IPS-18a (cell line): Measurements from ENCODE around the gene KCNN2.

Experiments used
- H3K27ac ChIP-seq: one replicate; pipeline ENCODE4 v1.5.1; 2013; ENCODE audit warnings: low read length
- H3K27me3 ChIP-seq: one replicate; pipeline ENCODE4 v1.6.1; 2013; ENCODE audit warnings: mild to moderate bottlenecking, low read length; ENCODE audit not compliant: control insufficient read depth, insufficient read depth
- H3K36me3 ChIP-seq: one replicate; pipeline ENCODE4 v1.6.1; 2013; ENCODE audit warnings: low read depth, low read length; ENCODE audit not compliant: control insufficient read depth
- H3K4me1 ChIP-seq: one replicate; pipeline ENCODE4 v1.6.1; 2013; ENCODE audit warnings: low read depth, low read length; ENCODE audit not compliant: control insufficient read depth
- H3K4me3 ChIP-seq: one replicate; pipeline ENCODE4 v1.5.1; 2013; ENCODE audit warnings: low read length
- H3K9ac ChIP-seq: one replicate; pipeline ENCODE4 v1.6.1; 2013; ENCODE audit warnings: mild to moderate bottlenecking, low read length, moderate library complexity
- H3K9me3 ChIP-seq: one replicate; pipeline ENCODE4 v1.6.1; 2013; ENCODE audit warnings: low read depth, low read length; ENCODE audit not compliant: control insufficient read depth

Gene KCNN2

DNA sequence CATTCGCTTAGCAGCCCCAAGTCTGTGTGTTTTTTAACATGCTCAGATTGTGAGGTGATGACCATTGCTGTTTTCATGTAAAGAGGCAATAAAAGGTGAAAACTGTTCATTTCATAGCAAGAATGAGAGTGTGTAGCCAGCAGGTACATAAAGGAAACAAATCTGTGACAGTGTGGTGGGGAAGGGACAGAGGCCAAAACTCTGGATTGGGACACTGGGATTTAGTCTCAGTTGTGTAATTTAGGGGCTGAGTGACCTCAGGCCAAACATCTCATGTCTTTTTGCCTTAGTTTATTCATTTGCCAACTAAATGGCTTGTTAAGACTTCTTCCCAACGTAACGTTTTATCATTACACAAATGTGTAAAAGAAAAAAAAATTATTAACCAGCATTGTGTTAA lies 47.0 kb downstream of the KCNN2 start:
- H3K27me3 ChIP-seq = no peaks in the 10 kb centered on the region
- no peaks in the 10 kb centered on the region for H3K36me3 ChIP-seq
- H3K9me3 ChIP-seq = no peaks in the 10 kb centered on the region
- H3K27ac ChIP-seq = no peak overlapping the region
- H3K4me3 ChIP-seq = no peak overlapping the region
- H3K4me1 ChIP-seq = peaks cover 21% of the 10 kb centered on the region
- H3K9ac ChIP-seq = no peak overlapping the region

DNA sequence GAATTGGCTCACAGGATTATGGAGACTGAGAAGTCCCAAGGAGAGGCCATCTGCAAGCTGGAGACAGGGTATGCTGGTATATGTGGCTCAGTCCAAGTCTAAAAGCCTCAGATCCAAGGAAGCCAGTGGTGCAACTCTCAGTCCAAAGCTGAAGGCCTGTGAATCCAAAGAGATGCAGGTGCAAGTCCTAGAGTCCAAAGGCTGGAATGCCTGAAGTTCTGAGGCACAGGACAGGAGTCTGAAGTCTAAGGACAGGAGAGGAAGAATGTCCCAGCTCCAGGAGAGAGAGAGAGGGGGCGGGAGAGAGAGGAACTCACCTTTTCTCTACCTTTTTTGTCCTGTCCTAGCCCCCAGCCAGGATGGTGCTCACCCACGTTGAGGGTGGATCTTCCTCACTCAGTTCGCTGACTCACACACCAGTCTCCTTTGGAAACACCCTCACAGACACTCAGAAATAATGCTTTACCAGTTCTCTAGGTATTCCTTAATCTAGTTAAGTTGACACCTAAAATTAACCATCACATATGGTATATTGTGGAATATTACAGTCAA lies 49.6 kb downstream of the KCNN2 start:
- peaks cover 21% of the 10 kb centered on the region for H3K4me1 ChIP-seq
- no peaks in the 10 kb centered on the region for H3K36me3 ChIP-seq
- no peaks in the 10 kb centered on the region for H3K27me3 ChIP-seq
- no peak overlapping the region for H3K27ac ChIP-seq
- H3K9me3 ChIP-seq = no peaks in the 10 kb centered on the region
- H3K4me3 ChIP-seq = no peak overlapping the region
- no peak overlapping the region for H3K9ac ChIP-seq

DNA sequence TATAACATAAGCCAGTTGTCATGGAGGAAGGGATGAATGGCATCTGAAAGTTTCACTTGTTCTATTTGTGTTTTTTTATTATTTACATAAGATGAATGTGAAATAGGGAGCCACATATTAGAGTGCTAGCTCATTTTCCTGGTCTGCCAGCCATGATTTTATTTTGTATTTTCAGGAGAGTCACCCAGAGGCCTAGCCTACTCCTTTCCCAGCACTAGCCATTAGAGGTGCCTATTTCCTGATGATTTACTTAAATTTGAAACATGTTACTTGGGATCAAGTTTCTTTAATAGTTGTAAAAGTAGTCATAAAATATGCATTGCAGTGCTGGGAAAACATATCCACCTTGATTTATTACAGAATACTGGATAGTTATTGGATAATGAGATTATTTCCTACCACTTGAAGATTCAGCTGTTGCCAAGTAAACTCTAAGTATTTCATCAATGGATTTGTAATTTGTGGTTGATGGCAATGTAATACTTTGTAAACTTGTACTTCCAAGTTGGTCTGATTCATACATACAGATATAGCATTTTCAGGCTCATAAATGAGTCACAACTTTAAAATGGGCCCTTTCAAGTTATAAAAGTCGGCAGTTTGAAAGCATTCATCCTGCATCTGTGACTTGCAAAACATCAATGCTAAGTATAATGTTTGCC lies 50.8 kb downstream of the KCNN2 start:
- H3K9me3 ChIP-seq = no peaks in the 10 kb centered on the region

DNA sequence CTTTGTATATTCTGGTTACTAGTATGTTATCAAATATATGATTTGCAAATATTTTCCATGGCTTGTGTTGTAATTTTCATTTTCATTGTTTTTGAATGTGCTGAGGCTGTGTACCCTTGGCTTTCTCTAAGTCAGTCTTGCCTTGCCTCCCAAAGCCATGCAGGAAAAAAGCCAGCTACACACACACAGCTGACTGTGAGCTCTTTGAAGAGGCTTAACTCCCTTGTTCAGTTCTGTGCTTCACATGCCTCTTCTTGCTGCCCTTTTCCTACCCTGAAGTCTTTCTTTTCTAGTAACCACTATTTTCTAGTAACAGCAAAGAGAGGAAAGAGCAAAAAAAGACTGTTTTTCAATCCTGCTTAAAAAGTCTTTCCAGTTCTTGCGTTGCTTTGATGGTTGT lies 53.9 kb downstream of the KCNN2 start:
- H3K4me1 ChIP-seq = no peaks in the 10 kb centered on the region
- H3K9me3 ChIP-seq = no peaks in the 10 kb centered on the region
- H3K4me3 ChIP-seq = no peak overlapping the region
- H3K36me3 ChIP-seq = no peaks in the 10 kb centered on the region
- H3K27ac ChIP-seq = no peak overlapping the region
- H3K9ac ChIP-seq = no peak overlapping the region
- no peaks in the 10 kb centered on the region for H3K27me3 ChIP-seq

More for the DNA sequence above, 50.8 kb downstream of the KCNN2 start:
- H3K36me3 ChIP-seq = no peaks in the 10 kb centered on the region
- no peak overlapping the region for H3K4me3 ChIP-seq
- no peak overlapping the region for H3K9ac ChIP-seq
- H3K27me3 ChIP-seq = no peaks in the 10 kb centered on the region
- H3K27ac ChIP-seq = no peak overlapping the region
- H3K4me1 ChIP-seq = peaks cover 13% of the 10 kb centered on the region

DNA sequence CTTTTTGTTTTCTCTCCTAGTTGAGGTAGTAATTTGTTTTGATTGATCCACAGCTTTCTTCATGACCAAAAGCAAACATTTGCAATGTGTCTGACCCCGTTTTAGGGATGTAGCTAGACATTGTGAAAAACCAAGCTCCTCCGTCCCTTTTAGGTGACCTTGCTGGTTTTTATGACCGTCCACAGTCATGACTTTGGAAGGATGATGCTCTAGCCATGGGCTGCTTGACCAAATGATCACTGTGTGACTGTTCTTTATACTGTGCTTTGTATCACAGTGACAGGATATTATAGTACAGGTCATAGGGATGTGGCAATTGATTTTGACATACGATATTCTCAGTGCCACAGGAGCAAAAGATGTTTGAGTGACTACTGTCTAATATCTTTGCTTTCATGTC lies 54.4 kb downstream of the KCNN2 start:
- H3K4me1 ChIP-seq = no peaks in the 10 kb centered on the region
- H3K4me3 ChIP-seq = no peak overlapping the region
- H3K9ac ChIP-seq = no peak overlapping the region
- no peaks in the 10 kb centered on the region for H3K9me3 ChIP-seq
- no peaks in the 10 kb centered on the region for H3K36me3 ChIP-seq
- H3K27me3 ChIP-seq = no peaks in the 10 kb centered on the region
- H3K27ac ChIP-seq = no peak overlapping the region

DNA sequence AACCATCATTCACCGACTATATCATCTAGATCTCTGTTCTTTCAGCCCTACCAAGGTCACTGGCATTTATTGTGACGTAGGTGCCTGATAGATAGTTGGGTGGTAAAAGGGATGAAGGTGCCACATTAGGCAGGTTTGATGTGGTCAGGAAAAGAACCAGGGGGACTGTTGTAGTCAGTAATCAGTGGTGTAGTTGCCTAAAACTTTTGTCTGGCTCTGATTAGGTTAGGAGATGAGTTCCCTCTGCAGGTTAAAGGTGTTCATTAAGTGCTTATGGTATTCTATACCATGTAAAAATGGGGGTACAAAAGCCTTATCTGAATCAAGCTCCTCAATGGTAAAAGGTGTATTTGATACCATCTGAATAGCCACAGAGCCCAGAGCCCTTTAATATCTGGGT lies 55.6 kb downstream of the KCNN2 start:
- H3K9ac ChIP-seq = no peak overlapping the region

DNA sequence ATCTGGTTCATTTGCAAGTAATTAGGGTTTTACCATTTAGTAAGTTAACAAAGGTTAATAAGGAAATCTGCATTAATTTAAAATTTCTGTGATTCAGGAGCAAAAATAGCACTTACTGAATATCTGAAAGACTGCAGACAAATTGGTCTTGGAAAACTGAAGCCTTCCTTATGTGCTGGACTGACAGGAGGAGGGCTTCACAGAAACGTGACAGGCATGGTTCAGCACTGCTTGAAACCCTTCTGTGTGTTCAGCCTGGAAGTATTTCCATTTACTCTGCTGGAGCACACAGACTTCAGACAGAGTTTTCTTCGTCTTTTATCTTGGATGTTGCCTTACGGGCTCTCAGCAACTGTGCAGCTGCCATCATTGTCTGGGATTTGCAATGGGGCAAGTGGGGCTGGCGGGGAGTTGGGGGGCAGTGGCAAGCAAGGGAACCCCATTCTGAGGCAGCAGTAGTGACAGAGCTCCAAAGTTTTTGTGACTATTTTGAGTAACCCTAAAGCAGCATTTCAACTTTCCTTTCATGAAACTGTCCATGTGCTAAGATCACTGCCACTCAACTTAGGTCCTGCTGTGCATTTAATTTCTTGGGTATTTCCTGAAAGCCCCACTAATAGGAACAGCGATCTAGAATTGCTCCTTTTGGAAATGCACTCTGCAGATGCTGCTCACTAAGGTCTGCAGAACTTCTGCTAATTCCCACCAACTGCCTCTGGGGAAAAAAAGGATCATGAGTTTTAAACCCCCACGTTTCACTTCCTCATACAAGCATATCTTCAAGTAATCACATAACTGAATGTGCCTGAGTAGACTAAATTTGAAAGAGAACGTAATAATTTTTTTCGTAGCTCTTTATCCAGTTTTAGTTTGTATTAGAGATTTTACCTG lies 56.6 kb downstream of the KCNN2 start:
- Histone ChIP-seq H3K36me3 (no peaks in the 10 kb centered on the region), H3K27ac (no peak overlapping the region), H3K4me3 (no peak overlapping the region), H3K9ac (no peak overlapping the region), H3K27me3 (no peaks in the 10 kb centered on the region), H3K9me3 (no peaks in the 10 kb centered on the region), H3K4me1 (no peaks in the 10 kb centered on the region)

More for the DNA sequence above, 55.6 kb downstream of the KCNN2 start:
- H3K36me3 ChIP-seq = no peaks in the 10 kb centered on the region
- no peaks in the 10 kb centered on the region for H3K4me1 ChIP-seq
- no peaks in the 10 kb centered on the region for H3K9me3 ChIP-seq
- H3K4me3 ChIP-seq = no peak overlapping the region
- H3K27me3 ChIP-seq = no peaks in the 10 kb centered on the region
- H3K27ac ChIP-seq = no peak overlapping the region

DNA sequence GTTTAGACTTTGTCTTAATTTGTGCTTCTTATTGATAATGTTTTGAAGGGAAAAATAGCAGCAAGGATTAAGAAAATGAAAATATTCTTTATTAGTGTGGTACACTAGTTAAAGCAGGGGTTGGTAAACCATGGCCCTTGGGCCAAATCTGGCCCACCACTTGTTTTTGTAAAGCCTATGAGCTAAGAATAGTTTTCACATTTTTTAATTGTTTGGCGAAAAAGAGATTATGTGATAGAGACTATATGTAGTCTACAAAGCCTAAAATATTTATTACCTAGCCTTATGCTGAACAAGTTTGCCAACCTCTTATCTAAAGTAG lies 57.2 kb downstream of the KCNN2 start:
- Histone ChIP-seq H3K27ac (no peak overlapping the region), H3K27me3 (no peaks in the 10 kb centered on the region), H3K4me1 (no peaks in the 10 kb centered on the region), H3K9ac (no peak overlapping the region), H3K4me3 (no peak overlapping the region), H3K9me3 (no peaks in the 10 kb centered on the region), H3K36me3 (no peaks in the 10 kb centered on the region)

DNA sequence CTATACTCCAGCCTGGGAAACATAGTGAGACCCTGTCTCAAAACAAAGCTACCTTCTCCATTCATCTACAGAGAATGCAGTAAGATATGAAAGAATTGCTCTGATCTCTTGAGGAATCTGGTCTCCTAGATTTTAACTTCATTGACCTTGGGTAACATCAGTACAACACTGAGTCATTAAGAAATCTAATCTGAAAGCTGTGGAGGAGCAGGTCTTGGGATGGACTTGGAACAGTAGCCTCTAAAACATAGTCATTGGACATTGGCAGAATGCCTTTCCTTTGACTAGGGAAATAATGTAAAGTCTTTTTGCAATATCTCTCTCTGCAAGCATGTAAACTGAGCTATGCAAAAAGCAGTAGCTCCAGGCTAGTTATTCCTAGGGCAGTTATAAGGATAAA lies 58.1 kb downstream of the KCNN2 start:
- Histone ChIP-seq H3K4me3 (no peak overlapping the region), H3K27me3 (no peaks in the 10 kb centered on the region), H3K9ac (no peak overlapping the region), H3K36me3 (no peaks in the 10 kb centered on the region), H3K27ac (no peak overlapping the region), H3K4me1 (no peaks in the 10 kb centered on the region), H3K9me3 (no peaks in the 10 kb centered on the region)

DNA sequence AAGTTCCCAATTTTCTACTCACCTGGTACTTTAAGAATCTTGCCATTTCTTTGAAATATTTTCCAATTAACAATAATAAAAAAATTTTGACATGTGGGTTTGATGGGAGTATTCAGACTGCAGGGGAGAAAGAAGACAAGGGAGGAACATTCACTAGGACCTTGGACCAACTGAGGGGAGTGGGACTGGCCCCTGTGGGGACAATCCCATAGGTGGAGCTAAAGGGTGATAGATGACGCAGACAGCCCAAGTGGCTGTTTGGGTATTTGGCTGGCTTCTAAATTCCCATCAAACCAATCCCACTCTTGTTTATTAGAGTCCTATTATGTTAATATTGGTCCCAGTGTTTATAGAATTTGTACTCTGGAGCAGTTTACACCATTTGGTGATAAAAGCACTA lies 65.3 kb downstream of the KCNN2 start:
- no peak overlapping the region for H3K27ac ChIP-seq

DNA sequence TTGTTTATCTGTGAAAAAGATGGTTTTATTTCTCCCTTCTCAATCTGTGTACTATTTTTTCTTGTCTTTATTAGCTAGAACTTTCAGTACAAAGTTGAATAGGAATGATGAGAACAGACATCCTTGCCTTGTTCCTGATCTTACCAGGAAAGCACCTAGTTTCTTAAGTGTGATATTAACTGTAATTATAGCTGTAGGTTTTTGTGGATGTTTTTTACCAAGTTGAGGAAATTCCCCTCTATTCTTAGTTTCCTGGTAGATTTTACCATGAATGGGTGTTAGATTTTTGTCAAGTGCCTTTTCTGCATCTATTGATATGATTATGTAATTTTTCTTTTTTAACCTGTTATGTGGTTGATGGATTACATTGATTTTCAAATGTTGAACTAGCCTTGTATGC lies 68.7 kb downstream of the KCNN2 start:
- Histone ChIP-seq H3K4me1 (peaks cover 13% of the 10 kb centered on the region), H3K27ac (no peak overlapping the region), H3K9ac (no peak overlapping the region), H3K27me3 (no peaks in the 10 kb centered on the region), H3K4me3 (no peak overlapping the region), H3K9me3 (peaks cover 3% of the 10 kb centered on the region), H3K36me3 (no peaks in the 10 kb centered on the region)

More for the DNA sequence above, 65.3 kb downstream of the KCNN2 start:
- Histone ChIP-seq H3K36me3 (no peaks in the 10 kb centered on the region), H3K9ac (no peak overlapping the region), H3K4me3 (no peak overlapping the region), H3K27me3 (no peaks in the 10 kb centered on the region), H3K4me1 (no peaks in the 10 kb centered on the region), H3K9me3 (peaks cover 3% of the 10 kb centered on the region)
